Epithelial cell of proximal tubule (primary cell): ENCODE data around the gene TBC1D22A. TPM values are rescaled to one million over a fixed set of nuclear protein-coding genes. Genes with fewer than 3 reads are reported as not detected.

Experiments used
- DNase-seq: peaks from one replicate; pipeline ENCODE4 v3.0.0-alpha.2; 2011; ENCODE audit warnings: low read depth
- H3K4me3 ChIP-seq: 2 replicates; pipeline ENCODE4 v1.5.1; 2011; ENCODE audit warnings: low read depth, mild to moderate bottlenecking, low read length
- CTCF ChIP-seq: conservative IDR thresholded peaks from 2 replicates; pipeline ENCODE4 v1.5.1; 2012; ENCODE audit warnings: low read depth, mild to moderate bottlenecking, low read length
- total RNA-seq: library from RNA; depleted of rRNA; stranded (reverse); fragments of >200 nt; gene quantifications from 2 replicates; pipeline ENCODE4 v1.2.3, GENCODE V29; 2015

TBC1D22A gene
- total RNA-seq, 1 donor from 2014 or later, result 22.7 TPM

GRCh38 chr22:47014636-47015345, 252.3 kb downstream of the TBC1D22A start:
- no peak for TF ChIP-seq CTCF
- DNase-seq, result no peak
- no peak overlapping the region for H3K4me3 ChIP-seq

- no peak overlapping the region for H3K4me3 ChIP-seq
- TF ChIP-seq CTCF, result no peak
- no peak for DNase-seq
Measured at GRCh38 chr22:47015589-47016178, 253.2 kb downstream of the TBC1D22A start.

- no peak for DNase-seq
- TF ChIP-seq CTCF, result no peak
- no peak overlapping the region for H3K4me3 ChIP-seq
Measured at GRCh38 chr22:47016631-47017030, 254.2 kb downstream of the TBC1D22A start.

- no peak overlapping the region for H3K4me3 ChIP-seq
- no peak for DNase-seq
- no peak for TF ChIP-seq CTCF
Measured at GRCh38 chr22:47017245-47017644, 254.8 kb downstream of the TBC1D22A start.

GRCh38 chr22:47018010-47018910, 255.8 kb downstream of the TBC1D22A start:
- TF ChIP-seq CTCF, result no peak
- no peak overlapping the region for H3K4me3 ChIP-seq
- no peak for DNase-seq

GRCh38 chr22:47019012-47019790, 256.8 kb downstream of the TBC1D22A start:
- DNase-seq, result no peak
- no peak for TF ChIP-seq CTCF

More at GRCh38 chr22:47019012-47019790, 256.8 kb downstream of the TBC1D22A start:
- H3K4me3 ChIP-seq, result no peak overlapping the region
